Esophagus muscularis mucosa (tissue), 3 donors: ENCODE results near the gene MINDY1.

Source experiments
- POLR2A ChIP-seq: fragments of 450-650 bp; IDR thresholded peaks from one replicate; pipeline ENCODE4 v1.6.1; 2017; ENCODE audit warnings: antibody characterized with exemption, moderate library complexity, mild to moderate bottlenecking, low read depth
- TF ChIP-seq, protein P1 (sequence below), 3 experiments: fragments of 200-600 bp in 2 of 3; fragments of 450-650 bp in 1 of 3; sonication (generic) in 2 of 3; IDR thresholded peaks; one replicate each; pipeline ENCODE4 v1.5.1; 2017 to 2019; ENCODE audit warnings: antibody characterized with exemption in 3 of 3, mild to moderate bottlenecking in 2 of 3, moderate library complexity in 1 of 3

DNA sequence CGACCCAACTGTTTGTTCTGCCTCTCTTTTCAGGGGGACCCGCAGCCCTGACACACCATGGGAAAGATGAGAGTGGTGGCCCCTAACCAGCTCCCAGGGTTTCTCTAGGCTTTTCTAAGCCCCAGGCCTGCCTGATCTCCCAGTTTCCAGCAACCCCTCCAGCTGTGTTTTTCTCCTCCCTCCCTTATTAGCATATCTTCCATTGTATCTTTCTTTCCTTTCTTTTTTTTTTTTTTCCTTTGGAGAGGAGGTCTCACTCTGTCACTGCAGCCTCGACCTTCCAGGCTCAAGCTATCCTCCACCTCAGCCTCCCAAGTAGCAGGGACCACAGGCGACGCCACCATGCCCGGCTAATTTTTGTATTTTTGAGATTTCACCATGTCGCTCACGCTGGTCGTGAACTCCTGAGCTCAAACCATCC, 30.3 kb downstream of the MINDY1 start:
- TF ChIP-seq, protein P1, sequence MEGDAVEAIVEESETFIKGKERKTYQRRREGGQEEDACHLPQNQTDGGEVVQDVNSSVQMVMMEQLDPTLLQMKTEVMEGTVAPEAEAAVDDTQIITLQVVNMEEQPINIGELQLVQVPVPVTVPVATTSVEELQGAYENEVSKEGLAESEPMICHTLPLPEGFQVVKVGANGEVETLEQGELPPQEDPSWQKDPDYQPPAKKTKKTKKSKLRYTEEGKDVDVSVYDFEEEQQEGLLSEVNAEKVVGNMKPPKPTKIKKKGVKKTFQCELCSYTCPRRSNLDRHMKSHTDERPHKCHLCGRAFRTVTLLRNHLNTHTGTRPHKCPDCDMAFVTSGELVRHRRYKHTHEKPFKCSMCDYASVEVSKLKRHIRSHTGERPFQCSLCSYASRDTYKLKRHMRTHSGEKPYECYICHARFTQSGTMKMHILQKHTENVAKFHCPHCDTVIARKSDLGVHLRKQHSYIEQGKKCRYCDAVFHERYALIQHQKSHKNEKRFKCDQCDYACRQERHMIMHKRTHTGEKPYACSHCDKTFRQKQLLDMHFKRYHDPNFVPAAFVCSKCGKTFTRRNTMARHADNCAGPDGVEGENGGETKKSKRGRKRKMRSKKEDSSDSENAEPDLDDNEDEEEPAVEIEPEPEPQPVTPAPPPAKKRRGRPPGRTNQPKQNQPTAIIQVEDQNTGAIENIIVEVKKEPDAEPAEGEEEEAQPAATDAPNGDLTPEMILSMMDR (IDR thresholded peaks at IDR 0.05), result no peak
- no peak for TF ChIP-seq POLR2A
